Measurements from ENCODE around the gene FLT4. TPM values are rescaled to one million over a fixed set of nuclear protein-coding genes. Genes with fewer than 3 reads are reported as not detected.
"Not testable (repeated sequence)": the region's sequence is repeated elsewhere in the genome, so short reads cannot be mapped to it uniquely, and the experiment has no call there.

FLT4 gene
- polyA plus RNA-seq, 2 of the 4 experiments (the other 2 are of a cell fraction), result 2.0 to 2.6 TPM

DNA sequence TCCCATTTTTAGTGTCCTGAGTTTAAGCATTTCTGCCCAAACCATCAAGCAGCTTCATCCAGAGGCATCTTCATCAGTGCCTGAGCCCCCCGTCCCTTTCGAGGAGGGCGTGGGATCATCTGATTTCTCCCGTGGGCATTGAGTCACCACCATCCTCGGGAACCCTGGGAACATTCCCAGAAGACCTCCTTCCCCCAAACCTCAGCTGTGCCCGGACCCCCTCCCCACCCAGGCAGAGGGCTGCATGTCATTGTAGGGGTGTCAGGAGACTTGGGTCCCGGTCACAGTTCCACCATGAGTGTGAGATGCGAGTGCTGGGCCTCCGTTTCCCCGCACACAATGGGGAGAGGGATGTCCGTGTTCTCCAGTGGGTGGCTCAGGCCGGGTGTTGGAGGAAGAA, 32.6 kb upstream of the FLT4 start:
- CTCF ChIA-PET; POLR2A ChIA-PET; DNase-seq (ENCODE audit: low read depth in 1 of 2, low spot score in 1 of 2); H3K4me3 ChIP-seq; H3K4me2 ChIP-seq; H3K27ac ChIP-seq; H3K4me1 ChIP-seq; FAIRE-seq; H3K9me3 ChIP-seq; ATAC-seq: not testable (repeated sequence)
- 32% methylated on average over 9 of the region's 12 CpGs for WGBS (ENCODE audit: missing lambda C conversion rate)

DNA sequence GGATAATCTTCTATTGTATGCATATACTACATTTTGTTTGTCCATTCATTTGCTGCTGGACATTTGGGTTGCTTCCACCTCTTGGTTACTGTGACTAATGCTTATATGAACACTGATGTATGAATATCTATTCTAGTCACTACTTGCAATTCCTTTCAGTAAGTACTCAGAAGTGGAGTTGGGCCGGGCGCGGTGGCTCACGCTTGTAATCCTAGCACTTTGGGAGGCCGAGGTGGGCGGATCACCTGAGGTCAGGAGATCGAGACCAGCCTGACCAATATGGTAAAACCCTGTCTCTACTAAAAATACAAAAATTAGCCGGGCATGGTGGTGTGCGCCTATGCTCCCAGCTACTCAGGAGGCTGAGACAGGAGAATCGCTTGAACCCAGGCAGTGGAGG, 28.9 kb upstream of the FLT4 start:
- POLR2A ChIA-PET; FAIRE-seq; DNase-seq (ENCODE audit: low read depth in 1 of 2, low spot score in 1 of 2); H3K27ac ChIP-seq; ATAC-seq; H3K4me3 ChIP-seq; H3K4me2 ChIP-seq; H3K4me1 ChIP-seq; H3K9me3 ChIP-seq; CTCF ChIA-PET: not testable (repeated sequence)
- WGBS (ENCODE audit: missing lambda C conversion rate), result 70% methylated on average over 10 of the region's 10 CpGs

DNA sequence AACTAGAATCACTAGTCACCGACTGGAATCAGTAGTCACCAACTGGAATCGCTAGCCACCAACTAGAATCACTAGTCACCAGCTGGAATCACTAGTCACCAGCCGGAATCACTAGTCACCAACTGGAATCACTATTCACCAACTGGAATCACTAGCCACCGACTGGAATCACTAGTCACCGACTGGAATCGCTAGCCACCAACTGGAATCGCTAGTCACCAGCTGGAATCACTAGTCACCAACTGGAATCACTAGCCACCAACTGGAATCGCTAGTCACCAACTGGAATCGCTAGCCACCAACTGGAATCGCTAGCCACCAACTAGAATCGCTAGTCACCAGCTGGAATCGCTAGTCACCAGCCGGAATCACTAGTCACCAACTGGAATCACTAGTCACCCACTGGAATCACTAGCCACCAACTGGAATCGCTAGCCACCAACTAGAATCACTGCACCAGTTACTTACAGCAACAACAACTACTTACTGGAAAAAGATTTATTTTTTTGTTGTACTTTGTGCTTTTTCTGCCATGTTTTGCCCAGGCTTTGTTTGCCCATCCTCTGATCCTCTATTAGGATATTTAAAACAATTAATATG, 25.7 kb upstream of the FLT4 start:
- Histone ChIP-seq H3K9me3 (no peaks in the 10 kb centered on the region), H3K4me1 (no peaks in the 10 kb centered on the region), H3K4me3 (no peak overlapping the region), H3K4me2 (no peak overlapping the region), H3K27ac (no peak overlapping the region)
- no peak for TF ChIP-seq ZNF302 (CRISPR knock-in tag; IDR thresholded peaks at IDR 0.05)
- no peak for TF ChIP-seq USF2 (IDR thresholded peaks at IDR 0.05)
- TF ChIP-seq FOSB (CRISPR knock-in tag; IDR thresholded peaks at IDR 0.05), result no peak
- no peak for TF ChIP-seq HEYL (CRISPR knock-in tag; IDR thresholded peaks at IDR 0.05)
- TF ChIP-seq EHF (CRISPR knock-in tag; IDR thresholded peaks at IDR 0.05), result no peak
- no peak for TF ChIP-seq ZC3H11A (IDR thresholded peaks at IDR 0.05)
- TF ChIP-seq, protein P1, sequence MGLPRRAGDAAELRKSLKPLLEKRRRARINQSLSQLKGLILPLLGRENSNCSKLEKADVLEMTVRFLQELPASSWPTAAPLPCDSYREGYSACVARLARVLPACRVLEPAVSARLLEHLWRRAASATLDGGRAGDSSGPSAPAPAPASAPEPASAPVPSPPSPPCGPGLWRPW (IDR thresholded peaks at IDR 0.05), result no peak
- TF ChIP-seq CHD2 (IDR thresholded peaks at IDR 0.05; ENCODE audit: low read length, partially characterized antibody), result no peak
- ChIA-PET POLR2A (no interaction called here), CTCF (no interaction called here)
- ATAC-seq, result no peak
- 67% methylated on average over 11 of the region's 14 CpGs for whole genome bisulfite sequencing (ENCODE audit: missing lambda C conversion rate)
- DNase-seq (ENCODE audit: low read depth in 1 of 2, low spot score in 1 of 2), result no peak
- FAIRE-seq, result no peak

GRCh38 chr5:180674090-180674475, 24.7 kb upstream of the FLT4 start:
- H3K9me3 ChIP-seq; H3K4me3 ChIP-seq; FAIRE-seq; H3K4me1 ChIP-seq; ATAC-seq; H3K4me2 ChIP-seq; H3K27ac ChIP-seq; POLR2A ChIA-PET; DNase-seq (ENCODE audit: low read depth in 1 of 2, low spot score in 1 of 2); CTCF ChIA-PET: not testable (repeated sequence)
- WGBS (ENCODE audit: missing lambda C conversion rate), result 65% methylated on average over 19 of the region's 23 CpGs

- TF ChIP-seq, protein P2, sequence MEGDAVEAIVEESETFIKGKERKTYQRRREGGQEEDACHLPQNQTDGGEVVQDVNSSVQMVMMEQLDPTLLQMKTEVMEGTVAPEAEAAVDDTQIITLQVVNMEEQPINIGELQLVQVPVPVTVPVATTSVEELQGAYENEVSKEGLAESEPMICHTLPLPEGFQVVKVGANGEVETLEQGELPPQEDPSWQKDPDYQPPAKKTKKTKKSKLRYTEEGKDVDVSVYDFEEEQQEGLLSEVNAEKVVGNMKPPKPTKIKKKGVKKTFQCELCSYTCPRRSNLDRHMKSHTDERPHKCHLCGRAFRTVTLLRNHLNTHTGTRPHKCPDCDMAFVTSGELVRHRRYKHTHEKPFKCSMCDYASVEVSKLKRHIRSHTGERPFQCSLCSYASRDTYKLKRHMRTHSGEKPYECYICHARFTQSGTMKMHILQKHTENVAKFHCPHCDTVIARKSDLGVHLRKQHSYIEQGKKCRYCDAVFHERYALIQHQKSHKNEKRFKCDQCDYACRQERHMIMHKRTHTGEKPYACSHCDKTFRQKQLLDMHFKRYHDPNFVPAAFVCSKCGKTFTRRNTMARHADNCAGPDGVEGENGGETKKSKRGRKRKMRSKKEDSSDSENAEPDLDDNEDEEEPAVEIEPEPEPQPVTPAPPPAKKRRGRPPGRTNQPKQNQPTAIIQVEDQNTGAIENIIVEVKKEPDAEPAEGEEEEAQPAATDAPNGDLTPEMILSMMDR (IDR thresholded peaks at IDR 0.05), result no peak
- TF ChIP-seq, protein P3, sequence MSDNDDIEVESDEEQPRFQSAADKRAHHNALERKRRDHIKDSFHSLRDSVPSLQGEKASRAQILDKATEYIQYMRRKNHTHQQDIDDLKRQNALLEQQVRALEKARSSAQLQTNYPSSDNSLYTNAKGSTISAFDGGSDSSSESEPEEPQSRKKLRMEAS (IDR thresholded peaks at IDR 0.05), result no peak
- no peak for TF ChIP-seq RCOR1 (IDR thresholded peaks at IDR 0.05; ENCODE audit: low read depth, low read length)
- no peak for TF ChIP-seq FOXS1 (CRISPR knock-in tag; IDR thresholded peaks at IDR 0.05)
- no peak for FAIRE-seq
- Histone ChIP-seq H3K27ac (no peak overlapping the region), H3K4me2 (no peak overlapping the region), H3K9me3 (no peaks in the 10 kb centered on the region), H3K4me3 (no peak overlapping the region), H3K4me1 (no peaks in the 10 kb centered on the region)
- ChIA-PET CTCF (interaction anchor here (1.2 kb wide), 1 partner anchor 546 kb away, joined by 3 read pairs; no protein-coding TSS in a partner anchor), POLR2A (no interaction called here)
- no peak for ATAC-seq
- WGBS (ENCODE audit: missing lambda C conversion rate), result 65% methylated on average over 35 of the region's 64 CpGs
- DNase-seq (ENCODE audit: low read depth in 1 of 2, low spot score in 1 of 2), result no peak
Observed at GRCh38 chr5:180673371-180674089, 24.1 kb upstream of the FLT4 start.

- POLR2A ChIA-PET; DNase-seq (ENCODE audit: low read depth in 1 of 2, low spot score in 1 of 2): not testable (repeated sequence)
- WGBS (ENCODE audit: missing lambda C conversion rate), result 59% methylated on average over 7 of the region's 13 CpGs
Observed at GRCh38 chr5:180671958-180672524, 22.6 kb upstream of the FLT4 start.

More at GRCh38 chr5:180671958-180672524, 22.6 kb upstream of the FLT4 start:
- H3K9me3 ChIP-seq, ATAC-seq, H3K4me3 ChIP-seq, FAIRE-seq, CTCF ChIA-PET, H3K27ac ChIP-seq, H3K4me2 ChIP-seq, H3K4me1 ChIP-seq: not testable (repeated sequence)

Data from A549 (cell line).